ENCODE data around the gene MARCKSL1.
"Not testable (repeated sequence)": the region's sequence is repeated elsewhere in the genome, so short reads cannot be mapped to it uniquely, and the experiment has no call there.

Gene MARCKSL1

DNA sequence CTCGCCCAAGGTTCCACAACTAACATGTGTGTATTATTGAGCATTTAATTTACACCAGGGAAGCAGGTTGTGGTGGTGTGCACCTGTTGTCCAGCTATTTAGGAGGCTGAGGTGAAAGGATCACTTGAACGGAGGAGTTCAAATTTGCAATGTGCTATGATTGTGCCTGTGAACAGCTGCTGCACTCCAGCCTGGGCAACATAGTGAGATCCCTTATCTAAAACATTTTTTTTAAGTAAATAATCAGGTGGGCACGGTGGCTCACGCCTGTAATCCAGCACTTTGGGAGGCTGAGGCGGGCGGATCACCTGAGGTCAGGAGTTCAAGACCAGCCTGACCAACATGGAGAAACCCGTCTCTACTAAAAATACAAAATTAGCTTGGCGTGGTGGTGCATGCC, 51.3 kb downstream of the MARCKSL1 start:
- FAIRE-seq, result not testable (repeated sequence)

Data from TTC549 (cell line).